ENCODE results near the gene ZNF385B.

ZNF385B gene

GRCh38 chr2:179442206-179442605 lies 419.2 kb downstream of the ZNF385B start:
- no peak for DNase-seq (ENCODE audit: low spot score)

GRCh38 chr2:179441551-179441950 lies 419.9 kb downstream of the ZNF385B start:
- DNase-seq (ENCODE audit: low spot score), result no peak
- no peak for TF ChIP-seq CTCF (IDR thresholded peaks at IDR 0.05; ENCODE audit: extremely low read depth, missing control alignments)

More at GRCh38 chr2:179442206-179442605, 419.2 kb downstream of the ZNF385B start:
- no peak for TF ChIP-seq CTCF (IDR thresholded peaks at IDR 0.05; ENCODE audit: extremely low read depth, missing control alignments)

GRCh38 chr2:179440642-179441251 lies 420.7 kb downstream of the ZNF385B start:
- DNase-seq (ENCODE audit: low spot score), result peak; percentile 25
- TF ChIP-seq CTCF (IDR thresholded peaks at IDR 0.05; ENCODE audit: extremely low read depth, missing control alignments), result peak; percentile 16

- no peak for TF ChIP-seq CTCF (IDR thresholded peaks at IDR 0.05; ENCODE audit: extremely low read depth, missing control alignments)
- DNase-seq (ENCODE audit: low spot score), result no peak
Measured at GRCh38 chr2:179438654-179439053, 422.8 kb downstream of the ZNF385B start.

- DNase-seq (ENCODE audit: low spot score), result no peak
- no peak for TF ChIP-seq CTCF (IDR thresholded peaks at IDR 0.05; ENCODE audit: extremely low read depth, missing control alignments)
Measured at GRCh38 chr2:179437430-179437829, 424.0 kb downstream of the ZNF385B start.

- TF ChIP-seq CTCF (IDR thresholded peaks at IDR 0.05; ENCODE audit: extremely low read depth, missing control alignments), result no peak
- DNase-seq (ENCODE audit: low spot score), result no peak
Measured at GRCh38 chr2:179435566-179435965, 425.8 kb downstream of the ZNF385B start.

GRCh38 chr2:179435000-179435399 lies 426.4 kb downstream of the ZNF385B start:
- no peak for TF ChIP-seq CTCF (IDR thresholded peaks at IDR 0.05; ENCODE audit: extremely low read depth, missing control alignments)
- no peak for DNase-seq (ENCODE audit: low spot score)

Measured in GM20000 (cell line).